IMR-90 (cell line): Measurements from ENCODE around the gene CNTNAP3B. TPM values are rescaled to one million over a fixed set of nuclear protein-coding genes. Genes with fewer than 3 reads are reported as not detected.
"Not testable (repeated sequence)": the region's sequence is repeated elsewhere in the genome, so short reads cannot be mapped to it uniquely, and the experiment has no call there.

Source experiments
- ATAC-seq: fragments of 200-7000 bp; cut with Tn5 transposase; 2 replicates; pipeline ENCODE4 v1.9.1; 2020; ENCODE audit warnings: low read depth, mild to moderate bottlenecking, moderate library complexity
- BruUV-seq: library from RNA; stranded (reverse); fragments of 400-500 nt; replicated peaks from 2 replicates; lab custom pipeline; 2021; lab: Mats Ljungman, UMichigan
- CTCF ChIA-PET: fragments of 300-600 bp; formaldehyde crosslinking; extraction: SDS; loops from one replicate; lab custom pipeline; 2021; ENCODE audit warnings: antibody characterized with exemption; lab: Yijun Ruan, JAX
- POLR2A ChIA-PET: fragments of 300-600 bp; sonication (Branson Sonifier 250); formaldehyde crosslinking; loops from one replicate; lab custom pipeline; 2022; ENCODE audit warnings: antibody characterized with exemption; ENCODE audit not compliant: unreplicated experiment; lab: Charles Lee
- DNase-seq: peaks from one replicate; pipeline ENCODE4 v3.0.0; 2013
- H2AFZ ChIP-seq: replicated peaks from 2 replicates; pipeline ENCODE3; 2013; ENCODE audit warnings: low read length, mild to moderate bottlenecking; ENCODE audit not compliant: poor library complexity
- H2AK5ac ChIP-seq: 2 replicates; pipeline ENCODE4 v1.6.1; 2013; ENCODE audit warnings: low read depth, low read length, inconsistent platforms
- H2AK9ac ChIP-seq: replicated peaks from 2 replicates; pipeline ENCODE3; 2013; ENCODE audit warnings: mild to moderate bottlenecking, low read depth, low read length, moderate library complexity; ENCODE audit not compliant: poor library complexity
- H2BK120ac ChIP-seq: 2 replicates; pipeline ENCODE4 v1.6.1; 2013; ENCODE audit warnings: low read depth, low read length, inconsistent platforms
- H2BK15ac ChIP-seq: 3 replicates; pipeline ENCODE4 v1.6.1; 2013; ENCODE audit warnings: low read depth, low read length, inconsistent platforms
- H2BK20ac ChIP-seq: 2 replicates; pipeline ENCODE4 v1.6.1; 2013; ENCODE audit warnings: low read depth, mild to moderate bottlenecking, inconsistent platforms, low read length, moderate library complexity
- H2BK5ac ChIP-seq: 2 replicates; pipeline ENCODE4 v1.6.1; 2013; ENCODE audit warnings: mild to moderate bottlenecking, low read depth, low read length, inconsistent platforms; ENCODE audit not compliant: poor library complexity, severe bottlenecking
- H3K14ac ChIP-seq: replicated peaks from 2 replicates; pipeline ENCODE4 v1.6.1; 2013; ENCODE audit warnings: low read depth, low read length, inconsistent platforms
- H3K18ac ChIP-seq: 2 replicates; pipeline ENCODE4 v1.6.1; 2013; ENCODE audit warnings: low read depth, low read length, control low read depth
- H3K23ac ChIP-seq: 2 replicates; pipeline ENCODE4 v1.6.1; 2013; ENCODE audit warnings: low read depth, low read length, inconsistent platforms
- H3K27ac ChIP-seq: 2 replicates; pipeline ENCODE4 v1.5.1; 2013; ENCODE audit warnings: mild to moderate bottlenecking, control low read depth, low read length; ENCODE audit not compliant: insufficient read depth
- H3K27me3 ChIP-seq: 2 replicates; pipeline ENCODE4 v1.6.1; 2013; ENCODE audit warnings: low read length; ENCODE audit not compliant: control insufficient read depth, insufficient read depth
- H3K36me3 ChIP-seq: 2 replicates; pipeline ENCODE4 v1.6.1; 2013; ENCODE audit warnings: low read length, mixed read lengths; ENCODE audit not compliant: control insufficient read depth, insufficient read depth
- H3K4ac ChIP-seq: 2 replicates; pipeline ENCODE4 v1.6.1; 2013; ENCODE audit warnings: low read depth, low read length, inconsistent platforms
- H3K4me1 ChIP-seq: 2 replicates; pipeline ENCODE4 v1.6.1; 2013; ENCODE audit warnings: low read length, mixed read lengths; ENCODE audit not compliant: control insufficient read depth, insufficient read depth
- H3K4me2 ChIP-seq: 2 replicates; pipeline ENCODE4 v1.6.1; 2013; ENCODE audit warnings: low read depth, mild to moderate bottlenecking, control low read depth, low read length, moderate library complexity
- H3K4me3 ChIP-seq: 2 replicates; pipeline ENCODE4 v1.5.1; 2013; ENCODE audit warnings: low read depth, mild to moderate bottlenecking, control low read depth, low read length, moderate library complexity; ENCODE audit not compliant: insufficient read depth
- H3K56ac ChIP-seq: 2 replicates; pipeline ENCODE4 v1.6.1; 2013; ENCODE audit warnings: low read length, inconsistent platforms; ENCODE audit not compliant: insufficient read depth; ENCODE audit errors: extremely low read depth
- H3K79me1 ChIP-seq, 2 experiments: 2 replicates each; pipeline ENCODE4 v1.6.1; 2013; ENCODE audit warnings: low read length in 2 of 2, inconsistent platforms in 1 of 2, low read depth in 1 of 2
- H3K9ac ChIP-seq: 2 replicates; pipeline ENCODE4 v1.6.1; 2013; ENCODE audit warnings: low read depth, low read length, control low read depth
- H3K9me1 ChIP-seq: 2 replicates; pipeline ENCODE4 v1.6.1; 2013; ENCODE audit warnings: low read length, inconsistent platforms; ENCODE audit not compliant: insufficient read depth
- H3K9me3 ChIP-seq: 2 replicates; pipeline ENCODE4 v1.6.1; 2013; ENCODE audit warnings: low read length; ENCODE audit not compliant: control insufficient read depth, insufficient read depth
- H4K20me1 ChIP-seq: 2 replicates; pipeline ENCODE4 v1.6.1; 2013; ENCODE audit warnings: low read length, inconsistent platforms; ENCODE audit not compliant: insufficient read depth
- H4K5ac ChIP-seq: 2 replicates; pipeline ENCODE4 v1.6.1; 2013; ENCODE audit warnings: mild to moderate bottlenecking, low read depth, low read length, control low read depth
- H4K8ac ChIP-seq, 2 experiments: 2 replicates each; pipeline ENCODE4 v1.6.1; 2013; ENCODE audit warnings: low read depth in 2 of 2, low read length in 2 of 2, control low read depth in 1 of 2, inconsistent platforms in 1 of 2
- H4K91ac ChIP-seq: 2 replicates; pipeline ENCODE4 v1.6.1; 2013; ENCODE audit warnings: low read depth, low read length, inconsistent platforms; ENCODE audit not compliant: insufficient read depth
- WGBS, 2 experiments: methylation state at CpG; one replicate each; pipeline versions ENCODE4 v1.1.5 to v1.1.7; 2013; ENCODE audit warnings: missing lambda C conversion rate in 2 of 2; ENCODE audit not compliant: insufficient read length in 1 of 2; ENCODE audit errors: extremely low coverage in 2 of 2; 5-methylcytosine and 5-hydroxymethylcytosine counted together
- dilution Hi-C: fragments of 300-500 bp; cut with HindIII; formaldehyde crosslinking; loops from one replicate; pipeline ENCODE4 v1.14.3; 2018; ENCODE audit warnings: low sequenced_read_pairs; ENCODE audit not compliant: unreplicated experiment
- in situ Hi-C: fragments of 300-500 bp; cut with MboI; formaldehyde crosslinking; loops from 3 replicates; pipeline ENCODE4 v1.14.3; 2019; ENCODE audit warnings: low sequenced_read_pairs, inconsistent platforms, mixed read lengths
- intact Hi-C: fragments of 100-400 bp; cut with micrococcal nuclease; formaldehyde crosslinking; loops from 2 replicates; pipeline ENCODE4 v1.10.0; 2022
- polyA plus RNA-seq, 3 experiments: library from polyadenylated mRNA; depleted of rRNA; stranded (reverse); fragments of >200 nt; gene quantifications; 2 replicates each; pipeline ENCODE4 v1.2.3, GENCODE V29; 2012; ENCODE audit warnings: low replicate concordance in 1 of 3
- total RNA-seq: library from RNA; depleted of rRNA; stranded (reverse); fragments of >200 nt; gene quantifications from 2 replicates; pipeline ENCODE4 v1.2.3, GENCODE V29; 2012

The CNTNAP3B gene
- total and polyA plus RNA-seq, 2 of the 4 experiments (the other 2 are of a cell fraction), result 1.4 to 2.1 TPM

GRCh38 chr9:41929172-41929571 is 200.1 kb downstream of the CNTNAP3B start:
- POLR2A ChIA-PET, H3K4me3 ChIP-seq, H4K20me1 ChIP-seq, H2AK9ac ChIP-seq, H2BK20ac ChIP-seq, H3K18ac ChIP-seq, H3K27me3 ChIP-seq, H2AK5ac ChIP-seq, BruUV-seq, H4K5ac ChIP-seq, H2BK15ac ChIP-seq, ATAC-seq, H3K79me1 ChIP-seq, H3K14ac ChIP-seq, intact Hi-C loops, H2BK5ac ChIP-seq, H3K36me3 ChIP-seq, H3K9me1 ChIP-seq, CTCF ChIA-PET, H4K8ac ChIP-seq, H3K4ac ChIP-seq, H2AFZ ChIP-seq, H3K23ac ChIP-seq, in situ Hi-C loops, H3K4me2 ChIP-seq, H3K27ac ChIP-seq, H2BK120ac ChIP-seq, H3K56ac ChIP-seq, DNase-seq, H3K9me3 ChIP-seq, H4K91ac ChIP-seq, H3K9ac ChIP-seq, H3K4me1 ChIP-seq, dilution Hi-C loops: not testable (repeated sequence)
- WGBS, 2 experiments, result no CpG with 5 or more reads among the region's 6 CpGs

- H2BK15ac ChIP-seq, H3K9me1 ChIP-seq, H2BK20ac ChIP-seq, POLR2A ChIA-PET, H3K4me1 ChIP-seq, H2AFZ ChIP-seq, in situ Hi-C loops, H4K8ac ChIP-seq, H3K9ac ChIP-seq, dilution Hi-C loops, ATAC-seq, H3K4ac ChIP-seq, intact Hi-C loops, H3K4me3 ChIP-seq, H4K20me1 ChIP-seq, H3K27me3 ChIP-seq, H3K36me3 ChIP-seq, H2AK9ac ChIP-seq, DNase-seq, H4K5ac ChIP-seq, H3K79me1 ChIP-seq, BruUV-seq, H2BK120ac ChIP-seq, H3K4me2 ChIP-seq, H3K9me3 ChIP-seq, H4K91ac ChIP-seq, H3K27ac ChIP-seq, H3K18ac ChIP-seq, H2BK5ac ChIP-seq, CTCF ChIA-PET, H2AK5ac ChIP-seq, H3K23ac ChIP-seq, H3K14ac ChIP-seq, H3K56ac ChIP-seq: not testable (repeated sequence)
- no CpG with 5 or more reads among the region's 1 CpG for WGBS, 2 experiments
These were observed 211.9 kb downstream of the CNTNAP3B start for GRCh38 chr9:41917374-41917773.
